ENCODE data around the gene ARHGEF9. TPM values are rescaled to one million over a fixed set of nuclear protein-coding genes. Genes with fewer than 3 reads are reported as not detected.
"Not testable (repeated sequence)": the region's sequence is repeated elsewhere in the genome, so short reads cannot be mapped to it uniquely, and the experiment has no call there.

The ARHGEF9 gene
- total RNA-seq, 1 experiment from 2014 or later, result 10.3 TPM

GRCh38 chrX:63661676-63662075 lies 123.3 kb downstream of the ARHGEF9 start:
- DNase-seq (ENCODE audit: low read depth), result no peak

DNA sequence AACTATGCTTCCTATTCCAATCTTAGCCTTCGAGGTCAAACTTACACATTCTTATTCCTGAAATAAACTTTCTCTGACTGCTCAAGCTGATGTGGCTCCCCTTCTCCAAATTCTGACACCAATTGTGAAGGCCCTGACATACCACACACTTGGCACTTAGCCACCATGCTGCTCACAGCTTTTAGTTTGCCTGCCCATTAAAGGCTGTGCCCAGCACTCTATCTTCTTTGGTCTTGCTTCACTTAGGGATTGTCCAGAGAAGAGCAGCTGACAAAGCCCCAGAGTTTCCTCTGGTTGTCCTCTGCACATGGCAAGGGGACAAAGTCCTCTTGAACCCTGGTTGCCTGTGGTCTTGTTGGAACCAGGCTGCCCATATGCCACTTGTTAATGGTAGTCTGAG lies 126.1 kb downstream of the ARHGEF9 start:
- no peak for DNase-seq (ENCODE audit: low read depth)

- DNase-seq (ENCODE audit: low read depth), result peak; percentile 78
Observed at GRCh38 chrX:63657821-63658220, 127.2 kb downstream of the ARHGEF9 start.

- DNase-seq (ENCODE audit: low read depth), result peak; percentile 67
Observed at GRCh38 chrX:63656871-63657580, 128.0 kb downstream of the ARHGEF9 start.

- no peak for DNase-seq (ENCODE audit: low read depth)
Observed at GRCh38 chrX:63652086-63652765, 132.8 kb downstream of the ARHGEF9 start.

DNA sequence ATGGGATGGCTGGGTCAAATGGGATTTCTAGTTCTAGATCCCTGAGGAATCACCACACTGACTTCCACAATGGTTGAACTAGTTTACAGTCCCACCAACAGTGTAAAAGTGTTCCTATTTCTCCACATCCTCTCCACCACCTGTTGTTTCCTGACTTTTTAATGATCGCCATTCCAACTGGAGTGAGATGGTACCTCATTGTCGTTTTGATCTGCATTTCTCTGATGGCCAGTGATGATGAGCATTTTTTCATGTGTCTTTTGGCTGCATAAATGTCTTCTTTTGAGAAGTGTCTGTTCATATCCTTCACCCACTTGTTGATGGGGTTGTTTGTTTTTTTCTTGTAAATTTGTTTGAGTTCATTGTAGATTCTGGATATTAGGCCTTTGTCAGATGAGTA lies 139.3 kb downstream of the ARHGEF9 start:
- DNase-seq (ENCODE audit: low read depth), result not testable (repeated sequence)

DNA sequence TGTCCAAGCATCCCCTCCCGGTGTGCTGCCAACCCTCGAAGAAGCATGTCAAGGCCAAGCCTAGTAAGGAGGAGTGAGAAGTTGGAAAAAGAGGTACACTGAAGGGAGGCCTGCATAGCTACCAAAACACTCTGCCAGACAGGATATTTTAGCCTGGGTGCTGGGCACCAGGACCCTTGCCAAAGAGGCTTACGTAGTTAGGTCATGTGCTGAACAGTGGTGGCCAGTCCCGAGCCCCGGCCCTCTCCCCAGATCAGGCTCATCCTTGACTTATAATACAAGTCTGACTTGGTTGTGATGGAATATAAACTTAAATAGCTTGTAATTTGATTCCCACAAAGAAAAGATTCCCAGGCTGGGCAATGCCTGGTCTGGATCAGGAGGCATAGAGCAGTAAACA lies 149.3 kb downstream of the ARHGEF9 start:
- no peak for DNase-seq (ENCODE audit: low read depth)

GRCh38 chrX:63613531-63614028 lies 171.4 kb downstream of the ARHGEF9 start:
- DNase-seq (ENCODE audit: low read depth), result peak; percentile 3

DNA sequence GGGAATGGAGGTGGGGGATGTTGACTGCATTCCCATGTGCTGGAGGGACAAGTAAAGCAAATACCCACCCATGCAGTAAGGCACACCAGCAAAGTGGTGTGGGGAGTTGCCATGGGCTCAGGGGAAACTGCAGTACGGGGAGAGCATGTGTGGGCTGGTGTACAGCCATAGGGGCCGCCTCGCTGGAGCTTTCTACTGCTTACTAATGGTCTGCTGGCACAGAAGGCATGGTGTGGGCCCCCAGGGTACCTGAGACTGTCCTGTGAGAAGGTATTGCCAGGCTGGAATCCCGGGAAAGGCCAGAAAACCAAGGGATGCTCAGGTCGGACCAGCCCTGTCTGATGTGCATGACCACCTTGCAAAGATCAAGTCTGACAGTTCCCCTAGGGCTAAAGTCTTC lies 199.1 kb downstream of the ARHGEF9 start:
- no peak for DNase-seq (ENCODE audit: low read depth)

Small RNA genes within 50 kb of the gene (small RNA-seq; reads per million reads assigned to genes)
- 0.43 reads per million, percentile 49 among the genes with 10 or more reads in this experiment for gene MIR1468

Data from HT1080 (cell line).